Fibroblast of skin of left biceps (primary cell): Measurements from ENCODE around the gene RPL22.

Experiments used
- DNase-seq, 2 experiments: peaks; one replicate each; pipeline ENCODE4 v3.0.0-alpha.2; 2013; ENCODE audit warnings: low read depth in 2 of 2

Gene RPL22

GRCh38 chr1:6199298-6200187 lies at the start of gene RPL22:
RPL22 (minus strand) TSS chr1:6199595; CDS start chr1:6199573, 22 bp downstream.
- peak; percentile 99 for DNase-seq

- no peak for DNase-seq
Observed at GRCh38 chr1:6248161-6248776, 48.9 kb upstream of the RPL22 start.

GRCh38 chr1:6247651-6248050 lies 48.3 kb upstream of the RPL22 start:
- no peak for DNase-seq

- no peak for DNase-seq
Observed at GRCh38 chr1:6246497-6247467, 47.4 kb upstream of the RPL22 start.

- no peak for DNase-seq
Observed at GRCh38 chr1:6245869-6246496, 46.6 kb upstream of the RPL22 start.

- peak; percentile 26 to 29 for DNase-seq
Observed at GRCh38 chr1:6245086-6245868, 45.9 kb upstream of the RPL22 start.

- DNase-seq, result no peak
Observed at GRCh38 chr1:6244401-6245049, 45.1 kb upstream of the RPL22 start.

GRCh38 chr1:6243993-6244392 lies 44.6 kb upstream of the RPL22 start, which contains the start of gene HES3:
HES3 (plus strand) TSS chr1:6244179; CDS start chr1:6244366, 187 bp downstream.
- DNase-seq, result no peak

GRCh38 chr1:6243053-6243834 lies 43.8 kb upstream of the RPL22 start:
- DNase-seq, result no peak

GRCh38 chr1:6241887-6242740 lies 42.7 kb upstream of the RPL22 start:
- DNase-seq, result no peak

GRCh38 chr1:6241107-6241886 lies 41.9 kb upstream of the RPL22 start:
- DNase-seq, result no peak

- peak; percentile 28 to 29 for DNase-seq
Observed at GRCh38 chr1:6239950-6240768, 40.8 kb upstream of the RPL22 start.

- DNase-seq, result no peak
Observed at GRCh38 chr1:6239213-6239752, 39.9 kb upstream of the RPL22 start.

- DNase-seq, result no peak
Observed at GRCh38 chr1:6237093-6237492, 37.7 kb upstream of the RPL22 start.

GRCh38 chr1:6235296-6235677 lies 35.9 kb upstream of the RPL22 start:
- DNase-seq, result no peak
